Esophagus muscularis mucosa (tissue), 4 donors: ENCODE measurements around the gene PPP1R18. TPM values are rescaled to one million over a fixed set of nuclear protein-coding genes. Genes with fewer than 3 reads are reported as not detected.

Source experiments
- DNase-seq: peaks from one replicate; pipeline ENCODE4 v3.0.0-alpha.2; 2017; ENCODE audit errors: extremely low spot score
- H3K27ac ChIP-seq, 4 donors: fragments of 200-600 bp; sonication (generic); replicated peaks in 1 of 4; 1 replicate in 3 of 4; 2 replicates in 1 of 4; pipeline ENCODE4 v1.5.1; 2016 to 2019; ENCODE audit warnings: mild to moderate bottlenecking in 1 of 4
- H3K27me3 ChIP-seq, 4 donors: fragments of 200-600 bp; sonication (generic); one replicate each; pipeline versions ENCODE4 v1.5.1 to v1.6.0; 2016 to 2019
- H3K36me3 ChIP-seq, 4 donors: fragments of 200-600 bp; sonication (generic); one replicate each; pipeline ENCODE4 v1.5.1; 2016 to 2019
- H3K4me1 ChIP-seq, 4 donors: fragments of 200-600 bp; sonication (generic); one replicate each; pipeline ENCODE4 v1.5.1; 2016 to 2019
- H3K4me3 ChIP-seq, 4 donors: fragments of 200-600 bp; sonication (generic); 1 replicate in 2 of 4; 2 replicates in 2 of 4; pipeline ENCODE4 v1.5.1; 2016 to 2019; ENCODE audit warnings: mild to moderate bottlenecking in 4 of 4, moderate library complexity in 1 of 4
- H3K9me3 ChIP-seq, 4 donors: fragments of 200-600 bp; sonication (generic); 1 replicate in 3 of 4; 2 replicates in 1 of 4; pipeline ENCODE4 v1.5.1; 2016 to 2019
- CTCF ChIP-seq, 3 experiments: fragments of 200-600 bp in 2 of 3; fragments of 450-650 bp in 1 of 3; sonication (generic) in 2 of 3; IDR thresholded peaks; one replicate each; pipeline ENCODE4 v1.5.1; 2017 to 2019; ENCODE audit warnings: antibody characterized with exemption in 3 of 3, mild to moderate bottlenecking in 2 of 3, moderate library complexity in 1 of 3
- EP300 ChIP-seq: sonication (generic); formaldehyde crosslinking; IDR thresholded peaks from one replicate; pipeline ENCODE4 v1.6.1; 2017; ENCODE audit warnings: antibody characterized with exemption
- POLR2A ChIP-seq: fragments of 450-650 bp; IDR thresholded peaks from one replicate; pipeline ENCODE4 v1.6.1; 2017; ENCODE audit warnings: antibody characterized with exemption, moderate library complexity, mild to moderate bottlenecking, low read depth
- POLR2AphosphoS5 ChIP-seq, 2 donors: sonication (generic); formaldehyde crosslinking; IDR thresholded peaks; one replicate each; pipeline ENCODE4 v1.6.1; 2017; ENCODE audit warnings: antibody characterized with exemption in 2 of 2
- WGBS: methylation state at CpG from one replicate; pipeline ENCODE4 v1.1.5; 2018; 5-methylcytosine and 5-hydroxymethylcytosine counted together
- intact Hi-C: fragments of 100-400 bp; cut with DNase I; formaldehyde crosslinking; loops from one replicate; pipeline ENCODE4 v1.15.1; 2023
- total RNA-seq, 4 donors: library from RNA; depleted of rRNA; stranded (reverse); fragments of >200 nt; gene quantifications; one replicate each; pipeline versions ENCODE4 v1.1.0 to v1.2.1, GENCODE V29; 2016

PPP1R18 gene
- total RNA-seq, 4 donors from 2014 or later: 39.5 to 104 (median 59.8) TPM

GRCh38 chr6:30647242-30648116 lies 39.0 kb downstream of the PPP1R18 start:
- intact Hi-C loops: loop anchor here (1.0 kb wide), 1 partner anchor 25 kb away; no protein-coding TSS in a partner anchor
- 4% methylated on average over 13 of the region's 78 CpGs for WGBS

GRCh38 chr6:30646450-30647241 lies 39.8 kb downstream of the PPP1R18 start, which contains the start of gene C6orf136:
Gene C6orf136 (plus strand): TSS chr6:30647133. CDS start chr6:30647232, 99 bp downstream.
- Histone ChIP-seq H3K4me3 (peak within 1 kb of the TSS; percentile 93 to 100 (median 100)), H3K4me1 (peaks cover 14 to 34% (median 25%) of the 10 kb centered on the region in 4 donors), H3K27ac (peak within 1 kb of the TSS; percentile 93 to 99 (median 98)), H3K9me3 (no peaks in the 10 kb centered on the region), H3K36me3 (peaks cover 12 to 63% (median 38%) of the 10 kb centered on the region in 4 donors), H3K27me3 (no peaks in the 10 kb centered on the region)
- intact Hi-C loops: no loop called here
- 11% methylated on average over 28 of the region's 37 CpGs for WGBS
- TF ChIP-seq EP300: no peak
- peak in 1 of 2 donors; percentile 73 for TF ChIP-seq POLR2AphosphoS5 (IDR thresholded peaks at IDR 0.05)
- no peak for TF ChIP-seq CTCF (IDR thresholded peaks at IDR 0.05)
- TF ChIP-seq POLR2A: no peak
- peak; percentile 96 for DNase-seq

More at GRCh38 chr6:30647242-30648116, 39.0 kb downstream of the PPP1R18 start:
- Histone ChIP-seq H3K27ac (peak overlapping the region; percentile 93 to 99 (median 98)), H3K36me3 (peaks cover 15 to 63% (median 39%) of the 10 kb centered on the region in 4 donors), H3K4me3 (peak overlapping the region; percentile 93 to 100 (median 100)), H3K27me3 (no peaks in the 10 kb centered on the region), H3K9me3 (no peaks in the 10 kb centered on the region), H3K4me1 (peaks cover 14 to 34% (median 25%) of the 10 kb centered on the region in 4 donors)
- no peak for DNase-seq
- TF ChIP-seq POLR2AphosphoS5 (IDR thresholded peaks at IDR 0.05): peak; percentile 3 to 43
- no peak for TF ChIP-seq POLR2A

- Histone ChIP-seq H3K27me3 (no peaks in the 10 kb centered on the region), H3K4me3 (no peak overlapping the region), H3K36me3 (peaks cover 10 to 63% (median 36%) of the 10 kb centered on the region in 4 donors), H3K4me1 (peaks cover 14 to 34% (median 25%) of the 10 kb centered on the region in 4 donors), H3K9me3 (no peaks in the 10 kb centered on the region), H3K27ac (peak overlapping the region in 2 of 4 donors; percentile 93 to 99)
- DNase-seq: no peak
- WGBS: 67% methylated on average over 1 of the region's 1 CpG
- TF ChIP-seq EP300 (no peak), POLR2A (no peak), POLR2AphosphoS5 (IDR thresholded peaks at IDR 0.05) (no peak), CTCF (IDR thresholded peaks at IDR 0.05) (no peak)
- intact Hi-C loops: no loop called here
Observed at GRCh38 chr6:30645989-30646388, 40.5 kb downstream of the PPP1R18 start.

- intact Hi-C loops: no loop called here
Observed at GRCh38 chr6:30644769-30645168, 41.7 kb downstream of the PPP1R18 start.

More at GRCh38 chr6:30644769-30645168, 41.7 kb downstream of the PPP1R18 start:
- Histone ChIP-seq H3K4me3 (no peak overlapping the region), H3K9me3 (no peaks in the 10 kb centered on the region), H3K36me3 (peaks cover 13 to 68% (median 40%) of the 10 kb centered on the region in 4 donors), H3K27me3 (no peaks in the 10 kb centered on the region), H3K27ac (no peak overlapping the region), H3K4me1 (peaks cover 14 to 34% (median 25%) of the 10 kb centered on the region in 4 donors)
- WGBS: 75% methylated on average over 5 of the region's 5 CpGs
- DNase-seq: no peak
- TF ChIP-seq CTCF (IDR thresholded peaks at IDR 0.05) (no peak), POLR2A (no peak), EP300 (no peak), POLR2AphosphoS5 (IDR thresholded peaks at IDR 0.05) (no peak)
